ENCODE measurements around the gene MFSD6. TPM values are rescaled to one million over a fixed set of nuclear protein-coding genes. Genes with fewer than 3 reads are reported as not detected.
A peak's percentile ranks its signal among the peaks of the same experiment; 100 is the strongest.
"Not testable (repeated sequence)": the region's sequence is repeated elsewhere in the genome, so short reads cannot be mapped to it uniquely, and the experiment has no call there.

Gene MFSD6
- total RNA-seq, 1 donor: 50.1 TPM

DNA sequence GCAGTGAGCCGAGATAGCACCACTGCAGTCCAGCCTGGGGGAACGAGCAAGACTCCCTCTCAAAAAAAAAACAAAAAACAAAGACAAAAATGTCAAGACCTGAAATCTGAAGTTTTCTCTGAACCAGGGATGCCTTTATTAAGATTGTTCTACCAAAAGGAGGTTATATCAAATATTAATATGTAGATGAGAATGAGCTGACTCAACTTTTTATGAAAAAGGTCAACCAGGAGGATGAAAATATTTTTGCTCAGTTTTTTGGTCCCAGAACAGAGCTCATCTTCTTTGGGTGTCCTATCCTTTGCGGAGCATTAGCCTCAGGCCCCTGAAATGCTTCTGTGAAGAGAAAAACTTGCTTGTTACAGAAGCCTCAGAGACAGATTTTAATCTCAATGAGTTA lies 82.3 kb downstream of the MFSD6 start:
- DNase-seq (ENCODE audit: low read depth in 2 of 3, low spot score in 2 of 3): no peak

DNA sequence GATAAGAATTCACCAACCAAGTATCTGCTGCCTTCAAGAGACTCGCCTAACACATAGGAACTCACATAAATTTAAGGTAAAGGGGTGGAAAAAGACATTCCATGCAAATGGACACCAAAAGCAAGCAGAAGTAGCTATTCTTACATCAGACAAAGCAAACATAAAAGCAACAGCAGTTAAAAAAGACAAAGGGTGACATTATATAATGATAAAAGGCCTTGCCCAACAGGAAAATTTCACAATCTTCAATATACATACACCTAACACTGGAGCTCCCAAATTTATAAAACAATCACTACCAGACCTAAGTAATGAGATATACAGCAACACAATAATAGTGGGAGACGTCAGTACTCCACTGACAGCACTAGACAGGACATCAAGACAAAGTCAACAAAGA lies 84.9 kb downstream of the MFSD6 start:
- no peak for DNase-seq (ENCODE audit: low read depth in 2 of 3, low spot score in 2 of 3)

DNA sequence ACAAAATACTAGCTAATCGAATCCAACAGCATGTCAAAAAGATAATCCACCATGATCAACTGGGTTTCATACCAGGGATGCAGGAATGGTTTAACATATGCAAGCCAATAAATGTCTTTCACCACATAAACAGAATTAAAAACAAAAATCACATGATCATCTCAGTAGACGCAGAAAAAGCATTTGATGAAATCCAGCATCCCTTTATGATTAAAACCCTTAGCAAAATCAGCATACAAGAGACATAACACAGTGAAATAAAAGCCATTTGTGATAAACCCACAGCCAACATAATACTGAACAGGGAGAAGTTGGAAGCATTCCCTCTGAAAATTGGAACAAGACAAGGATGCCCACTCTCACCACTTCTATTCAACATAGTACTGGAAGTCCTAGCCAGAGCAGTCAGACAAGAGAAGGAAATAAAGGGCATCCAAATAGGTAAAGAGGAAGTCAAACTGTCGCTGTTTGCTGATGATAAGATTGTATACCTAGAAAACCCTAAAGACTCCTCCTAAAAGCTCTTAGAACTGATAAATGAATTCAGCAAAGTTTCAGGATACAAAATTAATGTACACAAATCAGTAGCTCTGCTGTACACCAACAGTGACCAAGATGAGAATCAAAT lies 86.6 kb downstream of the MFSD6 start:
- not testable (repeated sequence) for DNase-seq (ENCODE audit: low read depth in 2 of 3, low spot score in 2 of 3)

DNA sequence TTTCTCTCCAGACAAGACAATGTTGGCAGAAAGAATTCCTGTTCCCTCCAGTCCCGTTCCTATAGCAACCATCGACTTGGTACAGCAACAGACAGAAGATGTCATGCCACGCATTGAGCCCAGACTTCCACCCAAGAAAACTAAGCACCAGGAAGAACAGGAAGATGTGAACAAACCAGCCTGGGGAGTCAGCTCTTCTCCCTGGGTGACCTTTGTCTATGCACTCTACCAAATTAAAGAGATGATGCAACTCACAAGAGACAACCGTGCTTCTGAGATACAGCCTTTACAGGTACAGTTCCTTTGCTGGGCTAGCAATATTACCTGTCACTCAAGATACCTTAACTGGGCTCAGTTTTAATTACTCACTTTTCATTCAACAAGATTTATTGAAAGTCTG lies 89.3 kb downstream of the MFSD6 start:
- DNase-seq (ENCODE audit: low read depth in 2 of 3, low spot score in 2 of 3): no peak

GRCh38 chr2:190499273-190499672 lies 91.1 kb downstream of the MFSD6 start:
- DNase-seq (ENCODE audit: low read depth in 2 of 3, low spot score in 2 of 3): no peak

- no peak for DNase-seq (ENCODE audit: low read depth in 2 of 3, low spot score in 2 of 3)
Observed at GRCh38 chr2:190500054-190500502, 91.9 kb downstream of the MFSD6 start.

DNA sequence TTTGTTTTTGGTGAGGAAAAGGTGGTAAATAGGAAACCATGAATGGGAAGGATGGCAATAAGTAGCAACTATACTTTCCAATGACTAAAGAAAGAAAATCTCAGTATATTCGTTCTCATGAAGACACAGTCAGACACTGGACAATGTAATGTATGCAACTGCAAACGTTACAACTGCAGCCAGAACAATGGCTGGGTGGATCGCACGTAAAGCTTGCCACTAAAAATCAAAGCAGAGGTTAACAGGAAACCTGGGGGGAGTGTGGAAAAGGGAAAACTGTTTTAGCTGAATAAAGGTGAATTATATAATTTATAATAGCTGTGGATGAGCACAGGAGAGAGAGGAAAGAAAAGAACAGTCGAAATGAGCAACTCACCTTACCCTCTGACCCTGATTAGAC lies 93.1 kb downstream of the MFSD6 start:
- no peak for DNase-seq (ENCODE audit: low read depth in 2 of 3, low spot score in 2 of 3)

DNA sequence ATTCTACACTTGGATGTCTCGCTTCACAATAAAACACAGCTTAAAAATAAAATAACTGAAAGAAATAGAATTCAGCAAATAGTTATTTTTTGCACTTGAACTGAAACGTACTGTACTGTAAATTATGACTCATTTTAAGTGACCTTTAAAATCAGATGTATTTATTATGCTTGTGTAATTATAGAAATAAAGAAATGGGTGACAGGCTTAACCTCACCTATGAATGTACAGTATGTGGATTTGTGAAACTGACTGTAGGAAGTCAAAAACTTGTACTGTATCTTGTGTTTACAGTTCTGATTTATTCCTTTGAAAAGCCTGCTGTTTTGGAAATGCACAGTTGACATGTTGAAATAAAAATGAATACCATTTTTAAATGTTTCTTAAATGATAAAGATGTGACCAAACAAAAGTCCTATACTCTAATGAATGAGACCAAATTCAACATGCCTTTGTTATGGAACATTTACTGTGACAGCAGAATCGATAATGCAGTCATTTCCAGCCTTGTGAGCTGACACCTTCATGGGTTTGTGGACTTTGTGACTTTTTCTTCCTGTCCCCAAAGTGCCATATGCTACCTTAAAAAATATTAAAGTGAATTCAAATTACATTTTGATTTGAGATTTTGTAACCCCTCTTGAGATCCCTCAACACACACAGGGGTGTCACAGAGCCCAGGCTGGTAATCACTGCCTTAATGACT lies 93.7 kb downstream of the MFSD6 start:
- no peak for DNase-seq (ENCODE audit: low read depth in 2 of 3, low spot score in 2 of 3)

GRCh38 chr2:190503088-190503487 lies 94.9 kb downstream of the MFSD6 start:
- no peak for DNase-seq (ENCODE audit: low read depth in 2 of 3, low spot score in 2 of 3)

- DNase-seq (ENCODE audit: low read depth in 2 of 3, low spot score in 2 of 3): no peak
Observed at GRCh38 chr2:190504912-190505311, 96.8 kb downstream of the MFSD6 start.

- DNase-seq (ENCODE audit: low read depth in 2 of 3, low spot score in 2 of 3): no peak
Observed at GRCh38 chr2:190505696-190506095, 97.5 kb downstream of the MFSD6 start.

DNA sequence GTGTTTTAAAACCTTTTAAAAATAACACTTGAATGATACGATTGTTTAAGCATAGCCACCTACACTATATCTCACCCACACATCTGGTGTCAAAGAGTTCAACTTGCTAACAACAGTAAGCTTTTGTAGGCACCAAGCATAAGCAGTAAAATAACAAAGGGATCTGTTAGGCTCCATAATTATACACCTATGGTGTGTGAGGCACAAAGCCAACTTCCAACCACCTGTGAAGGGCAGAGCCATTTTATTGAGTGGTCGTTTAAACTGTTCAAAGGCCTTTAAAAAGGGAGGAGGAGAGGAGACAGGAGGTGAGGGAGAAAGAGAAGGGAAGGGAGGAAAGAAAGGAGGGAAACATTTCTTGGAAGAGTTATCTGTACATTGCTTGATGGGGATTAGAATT lies 98.5 kb downstream of the MFSD6 start:
- DNase-seq (ENCODE audit: low read depth in 2 of 3, low spot score in 2 of 3): no peak

GRCh38 chr2:190507135-190507534 lies 99.0 kb downstream of the MFSD6 start:
- DNase-seq (ENCODE audit: low read depth in 2 of 3, low spot score in 2 of 3): no peak

DNA sequence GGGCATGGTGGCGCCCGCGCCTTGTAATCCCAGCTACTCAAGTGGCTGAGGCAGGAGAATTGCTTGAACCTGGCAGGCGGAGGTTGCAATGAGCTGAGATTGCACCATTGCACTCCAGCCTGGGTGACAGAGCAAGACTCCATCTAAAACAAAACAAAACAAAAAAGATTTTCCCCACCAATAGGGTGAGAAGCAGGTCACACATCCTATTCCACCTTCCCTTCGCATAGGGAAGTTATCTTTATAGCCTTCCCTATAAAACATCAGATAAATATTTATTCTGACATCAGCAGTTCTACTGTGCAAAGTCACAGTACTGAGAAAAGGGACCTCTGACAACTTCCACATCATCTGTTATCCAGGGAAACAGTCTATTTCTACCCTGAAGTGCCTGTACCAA lies 101.7 kb downstream of the MFSD6 start:
- not testable (repeated sequence) for DNase-seq (ENCODE audit: low read depth in 2 of 3, low spot score in 2 of 3)

GRCh38 chr2:190511104-190511503 lies 102.9 kb downstream of the MFSD6 start:
- DNase-seq (ENCODE audit: low read depth in 2 of 3, low spot score in 2 of 3): peak in 2 of 3 donors; percentile 26 to 38

DNA sequence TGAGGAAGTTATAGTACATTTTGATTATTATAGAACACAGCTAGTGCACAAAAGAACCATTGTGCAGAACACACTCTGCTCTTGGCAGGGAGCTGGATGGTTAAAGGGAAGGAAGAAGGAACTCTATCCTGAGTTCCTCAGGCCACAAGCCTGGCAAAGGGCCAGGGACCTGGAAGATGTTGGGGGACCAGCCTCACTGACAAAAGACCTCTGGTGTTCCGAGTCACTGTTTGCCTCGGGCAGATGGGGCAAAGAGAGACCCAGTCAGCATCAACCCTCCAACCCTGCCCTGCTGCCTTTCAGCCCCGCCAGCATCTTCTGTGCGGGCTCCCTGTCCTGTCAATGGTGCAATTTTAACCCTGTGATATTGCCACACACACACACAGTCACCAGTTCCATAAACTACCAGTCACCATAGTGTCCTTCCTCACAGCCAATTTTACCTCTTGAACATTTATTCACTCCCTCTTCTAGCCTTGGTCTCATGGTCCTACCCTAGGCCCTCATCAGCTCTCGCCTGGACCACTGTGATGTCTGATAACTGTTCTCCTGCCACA lies 104.5 kb downstream of the MFSD6 start:
- no peak for DNase-seq (ENCODE audit: low read depth in 2 of 3, low spot score in 2 of 3)

DNA sequence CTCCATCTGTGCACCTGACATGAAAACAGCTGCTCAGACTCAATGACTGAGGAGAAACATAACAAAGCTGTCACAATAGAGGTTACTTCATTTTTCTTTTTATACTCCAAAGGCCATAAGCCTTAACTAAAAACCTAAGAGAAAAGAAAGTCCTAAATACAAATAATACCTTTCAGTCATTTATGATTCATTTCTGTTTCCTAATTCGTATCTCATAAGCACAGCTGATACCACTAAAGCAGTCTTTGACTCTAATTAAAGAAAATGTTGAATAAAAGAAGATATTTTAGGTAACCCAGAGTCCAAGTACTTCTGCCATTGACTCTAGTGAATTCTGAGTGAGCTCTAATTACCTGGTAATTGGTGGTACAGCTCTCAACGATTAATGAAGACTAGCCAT lies 105.7 kb downstream of the MFSD6 start:
- DNase-seq (ENCODE audit: low read depth in 2 of 3, low spot score in 2 of 3): no peak

- DNase-seq (ENCODE audit: low read depth in 2 of 3, low spot score in 2 of 3): no peak
Observed at GRCh38 chr2:190514676-190515075, 106.5 kb downstream of the MFSD6 start.

DNA sequence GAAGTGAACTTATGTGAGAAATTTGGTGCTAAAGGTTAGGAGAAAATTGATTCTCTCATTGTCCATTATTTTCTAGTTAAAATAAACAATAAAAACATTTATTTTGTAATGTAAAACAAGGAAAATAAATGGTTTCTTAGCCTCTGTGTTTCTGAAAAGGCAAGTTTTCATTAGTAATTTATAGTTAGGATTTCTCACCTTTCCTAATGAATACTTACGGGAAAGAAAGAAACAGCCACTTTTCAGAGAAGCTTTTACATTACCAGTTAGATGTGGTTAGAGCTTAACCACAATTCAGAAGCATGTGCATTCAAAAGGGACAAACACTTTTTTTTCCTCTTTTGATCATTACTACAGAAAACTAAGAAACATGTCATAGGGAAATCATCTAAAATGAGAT lies 107.5 kb downstream of the MFSD6 start:
- peak in 1 of 3 donors; percentile 53 for DNase-seq (ENCODE audit: low read depth in 2 of 3, low spot score in 2 of 3)

DNA sequence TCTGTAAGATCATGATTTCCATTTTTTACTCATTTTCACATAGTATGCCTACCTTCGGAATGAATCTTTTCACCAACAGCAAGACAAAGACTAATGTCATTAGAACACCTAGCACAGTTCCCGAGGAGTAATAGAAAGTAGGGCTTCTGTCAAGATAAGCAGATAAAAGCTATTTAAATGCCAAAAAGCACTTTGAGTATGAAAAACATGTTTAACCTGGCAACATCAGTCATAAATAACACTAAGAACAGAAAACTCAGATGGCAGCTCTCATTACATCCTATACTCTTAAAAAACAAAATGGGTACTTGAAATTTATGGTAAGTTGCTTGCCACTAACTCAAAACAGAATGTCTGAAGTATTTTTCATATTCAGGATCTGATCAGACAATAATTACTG lies 109.3 kb downstream of the MFSD6 start:
- no peak for DNase-seq (ENCODE audit: low read depth in 2 of 3, low spot score in 2 of 3)

- DNase-seq (ENCODE audit: low read depth in 2 of 3, low spot score in 2 of 3): no peak
Observed at GRCh38 chr2:190519975-190520767, 112.0 kb downstream of the MFSD6 start.
